ENCODE results near the gene USP6.

DNA sequence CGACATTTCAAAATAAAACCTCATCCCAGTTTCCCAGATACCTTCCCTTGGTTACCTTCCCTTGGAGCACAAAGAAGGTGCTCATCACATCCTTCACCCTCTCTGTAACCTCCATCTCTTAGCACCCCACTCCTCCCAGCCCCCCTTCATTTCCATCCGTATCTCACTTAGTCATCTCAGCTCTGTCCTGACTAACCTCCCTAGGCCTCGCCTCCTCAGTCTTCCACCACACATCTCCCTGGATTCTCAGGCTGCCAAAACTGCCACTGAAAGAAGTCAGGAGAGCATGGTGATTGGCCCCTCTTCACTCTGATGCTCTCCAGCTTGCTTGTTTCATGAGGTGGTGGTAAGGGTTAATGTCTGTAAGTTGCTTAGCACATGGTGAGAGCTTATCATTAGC is 35.2 kb upstream of the USP6 start:
- TF ChIP-seq, protein P1, sequence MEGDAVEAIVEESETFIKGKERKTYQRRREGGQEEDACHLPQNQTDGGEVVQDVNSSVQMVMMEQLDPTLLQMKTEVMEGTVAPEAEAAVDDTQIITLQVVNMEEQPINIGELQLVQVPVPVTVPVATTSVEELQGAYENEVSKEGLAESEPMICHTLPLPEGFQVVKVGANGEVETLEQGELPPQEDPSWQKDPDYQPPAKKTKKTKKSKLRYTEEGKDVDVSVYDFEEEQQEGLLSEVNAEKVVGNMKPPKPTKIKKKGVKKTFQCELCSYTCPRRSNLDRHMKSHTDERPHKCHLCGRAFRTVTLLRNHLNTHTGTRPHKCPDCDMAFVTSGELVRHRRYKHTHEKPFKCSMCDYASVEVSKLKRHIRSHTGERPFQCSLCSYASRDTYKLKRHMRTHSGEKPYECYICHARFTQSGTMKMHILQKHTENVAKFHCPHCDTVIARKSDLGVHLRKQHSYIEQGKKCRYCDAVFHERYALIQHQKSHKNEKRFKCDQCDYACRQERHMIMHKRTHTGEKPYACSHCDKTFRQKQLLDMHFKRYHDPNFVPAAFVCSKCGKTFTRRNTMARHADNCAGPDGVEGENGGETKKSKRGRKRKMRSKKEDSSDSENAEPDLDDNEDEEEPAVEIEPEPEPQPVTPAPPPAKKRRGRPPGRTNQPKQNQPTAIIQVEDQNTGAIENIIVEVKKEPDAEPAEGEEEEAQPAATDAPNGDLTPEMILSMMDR (IDR thresholded peaks at IDR 0.05; ENCODE audit: low read length) = no peak
- TF ChIP-seq EZH2 (optimal IDR thresholded peaks at IDR 0.05; ENCODE audit: low read depth, low read length) = no peak

Measured in MM.1S (cell line).